ENCODE data around the gene RNF215.

Gene RNF215

DNA sequence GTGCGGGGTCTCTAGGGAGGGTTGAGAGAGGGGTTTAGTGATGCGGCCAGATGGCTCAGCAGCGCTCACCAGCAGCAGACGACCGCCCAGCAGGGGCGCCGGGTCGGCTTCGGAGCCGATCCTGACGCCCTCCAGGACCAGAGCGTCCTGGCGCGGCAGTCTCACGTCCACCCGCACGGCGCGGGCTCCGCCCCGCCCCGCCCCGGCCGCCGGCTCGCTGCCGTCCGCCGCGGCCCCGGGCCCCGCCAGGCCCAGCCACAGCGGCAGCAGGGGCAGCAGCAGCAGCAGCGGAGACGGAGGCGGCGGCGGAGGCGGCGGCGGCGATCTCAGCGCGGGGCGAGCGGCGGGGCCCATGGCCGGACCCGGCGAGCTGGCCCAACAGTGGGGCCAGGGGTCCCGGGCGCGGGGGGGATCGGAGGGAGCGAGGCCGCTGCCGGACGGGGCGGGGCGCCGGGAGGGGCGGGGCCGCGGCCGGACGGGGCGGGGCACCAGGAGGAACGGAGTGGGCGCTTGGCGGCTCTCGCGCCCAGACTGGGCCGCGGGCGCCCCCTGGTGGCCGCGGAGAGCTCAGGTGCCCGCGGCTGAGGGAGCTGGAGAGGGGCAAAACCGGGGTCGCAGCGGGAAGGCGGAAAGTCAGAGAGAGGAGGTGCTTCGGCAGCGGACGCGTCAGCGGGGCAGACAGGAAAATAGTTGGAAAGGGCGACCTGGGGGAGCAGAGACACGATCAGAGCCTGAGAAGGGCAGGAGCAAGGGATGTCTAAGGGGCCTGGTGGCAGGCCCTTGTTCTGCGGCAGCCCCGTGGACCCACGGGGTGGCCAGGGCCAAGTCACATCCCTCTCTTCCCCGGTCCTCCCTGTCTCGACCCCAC is at the start of gene RNF215:
TSS of gene RNF215 (minus strand) at position 452 of the 868 bp plus-strand sequence. CDS start at position 354, 98 bp downstream.
- DNase-seq, result peak; percentile 64 to 78

DNA sequence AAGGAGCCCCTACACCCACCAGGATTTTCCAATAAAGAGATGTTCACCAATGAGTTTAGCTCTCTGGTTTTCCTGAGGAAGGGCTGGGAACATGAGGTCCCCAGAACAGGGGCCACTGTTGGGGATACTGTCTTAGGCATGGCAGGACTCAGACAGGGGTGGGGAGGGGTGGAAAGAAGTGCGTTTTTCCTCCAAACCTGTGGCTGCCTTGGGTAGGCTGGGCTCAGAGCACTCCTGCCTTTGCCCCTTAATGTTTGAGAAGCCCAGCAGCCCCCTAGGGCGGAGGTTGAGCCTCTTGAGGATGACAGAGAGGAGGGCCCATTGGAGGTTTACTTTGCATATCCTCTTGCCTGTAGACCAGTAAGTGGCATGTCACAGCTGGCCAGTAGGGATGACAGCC is 49.0 kb upstream of the RNF215 start:
- no peak for DNase-seq

DNA sequence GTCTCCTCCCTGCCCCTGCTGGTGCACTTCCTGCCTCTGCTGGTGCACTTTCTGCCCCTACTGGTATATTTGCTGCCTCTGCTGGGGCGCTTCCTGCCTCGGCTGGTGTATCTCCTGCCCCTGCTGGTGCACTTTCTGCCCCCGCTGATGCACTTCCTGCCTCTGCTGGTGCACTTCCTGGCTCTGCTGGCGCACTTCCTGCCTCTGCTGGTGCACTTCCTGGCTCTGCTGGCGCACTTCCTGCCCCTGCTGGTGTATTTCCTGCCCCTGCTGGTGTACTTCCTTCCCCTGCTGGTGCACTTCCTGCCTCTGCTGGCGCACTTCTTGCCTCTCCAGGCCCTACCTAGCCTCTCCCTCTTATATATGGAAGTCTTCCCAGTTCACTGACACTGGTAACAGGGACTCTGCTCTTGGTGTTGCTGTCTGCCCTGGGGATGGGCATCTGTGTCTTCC is 48.5 kb upstream of the RNF215 start:
- peak; percentile 24 to 48 for DNase-seq

DNA sequence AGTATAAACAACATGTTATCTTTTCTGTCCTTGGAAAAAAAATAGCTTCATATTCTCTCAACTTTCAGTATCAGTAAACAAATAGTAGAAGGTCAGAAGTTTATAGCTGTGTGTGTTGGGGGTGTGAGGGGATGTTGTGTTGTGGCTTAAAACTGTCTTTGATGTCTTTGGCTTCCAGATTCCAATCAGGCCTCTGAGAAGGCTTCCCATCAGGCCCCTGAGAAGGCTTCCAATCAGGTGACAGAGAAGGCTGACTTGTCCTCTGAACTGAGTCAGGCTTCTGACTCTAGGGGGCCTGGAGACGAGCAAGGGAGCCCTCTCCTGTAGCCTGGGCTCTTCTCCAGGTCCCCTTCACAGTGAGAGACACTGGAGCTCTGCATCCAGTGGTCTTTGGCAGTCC is 47.6 kb upstream of the RNF215 start:
- DNase-seq, result no peak

DNA sequence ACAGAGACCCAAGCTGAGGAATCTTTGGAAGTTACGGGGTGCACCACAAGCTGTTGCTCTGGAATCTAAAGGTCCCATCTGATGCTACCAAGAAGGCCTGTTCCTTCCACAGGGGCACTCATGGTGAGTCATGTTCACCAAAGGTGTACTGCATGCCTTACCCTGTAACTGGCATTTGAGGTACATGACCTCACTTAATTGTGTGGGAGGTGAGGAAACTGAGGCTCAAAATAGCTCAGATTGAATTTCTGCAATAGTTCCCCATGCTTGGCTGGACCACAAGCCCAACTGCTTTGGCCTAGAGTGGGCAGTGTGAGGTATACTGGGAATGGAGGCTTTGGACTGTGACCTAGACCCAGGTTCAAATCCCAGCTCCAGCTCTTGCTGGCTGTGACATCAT is 46.6 kb upstream of the RNF215 start:
- no peak for DNase-seq

DNA sequence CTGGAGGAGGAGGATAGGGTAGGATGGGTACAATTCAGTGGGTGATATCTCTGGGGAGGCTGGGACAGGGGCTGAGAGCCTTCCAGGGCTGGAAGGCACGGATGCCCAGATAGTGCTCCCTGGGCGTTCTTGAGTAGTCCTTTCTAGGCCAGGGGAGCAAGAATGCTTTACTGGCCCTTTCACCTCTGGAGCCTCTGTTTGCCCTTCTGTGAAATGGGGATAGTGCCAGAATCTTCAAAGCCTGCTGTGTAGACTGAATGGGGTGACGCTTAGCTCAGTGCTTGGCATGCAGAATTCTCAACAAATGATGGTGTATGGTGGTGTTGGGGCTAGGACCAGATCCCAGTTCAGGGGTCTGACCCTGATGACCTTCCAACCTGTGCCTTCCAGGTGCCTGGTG is 46.0 kb upstream of the RNF215 start:
- no peak for DNase-seq

DNA sequence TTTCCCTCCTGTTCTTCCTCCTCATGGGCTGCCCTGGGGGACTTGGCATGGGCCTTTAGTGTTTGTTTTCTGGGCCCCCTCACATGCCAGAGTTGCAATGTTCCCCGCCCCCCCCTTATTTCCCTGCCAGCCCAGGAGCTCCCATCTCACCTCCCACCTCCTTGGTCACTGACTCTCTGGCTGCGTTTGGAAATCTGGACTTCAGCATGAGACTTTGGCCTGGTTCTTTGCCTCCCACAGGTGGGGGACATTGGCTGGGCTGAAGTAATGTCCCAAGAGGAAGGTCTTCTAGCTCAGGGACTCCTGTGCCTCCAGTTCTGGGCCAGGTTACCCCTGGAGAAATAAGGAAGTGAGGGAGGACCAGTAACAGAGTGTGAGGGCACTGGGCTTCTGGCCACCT is 45.3 kb upstream of the RNF215 start:
- DNase-seq, result no peak

DNA sequence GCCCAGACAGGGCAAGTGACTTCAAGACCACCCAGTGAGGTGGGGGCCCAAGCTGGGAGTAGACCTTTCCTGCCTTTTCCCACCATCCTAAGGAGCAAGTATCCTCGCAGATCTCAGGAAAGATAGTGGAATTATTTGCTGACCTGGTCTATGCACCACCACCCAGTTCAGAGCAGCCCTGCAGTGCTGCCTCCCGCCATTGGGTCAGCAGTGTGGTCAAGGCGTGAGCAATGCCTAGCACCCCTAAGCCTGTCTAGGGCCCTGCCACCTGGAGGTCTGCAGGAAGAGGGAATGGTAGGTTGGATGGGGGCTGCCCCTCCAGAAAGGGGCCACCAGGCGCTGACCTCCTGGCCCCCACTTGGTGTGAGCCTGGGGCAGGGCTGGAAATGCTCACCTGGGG is 44.9 kb upstream of the RNF215 start:
- DNase-seq, result no peak

DNA sequence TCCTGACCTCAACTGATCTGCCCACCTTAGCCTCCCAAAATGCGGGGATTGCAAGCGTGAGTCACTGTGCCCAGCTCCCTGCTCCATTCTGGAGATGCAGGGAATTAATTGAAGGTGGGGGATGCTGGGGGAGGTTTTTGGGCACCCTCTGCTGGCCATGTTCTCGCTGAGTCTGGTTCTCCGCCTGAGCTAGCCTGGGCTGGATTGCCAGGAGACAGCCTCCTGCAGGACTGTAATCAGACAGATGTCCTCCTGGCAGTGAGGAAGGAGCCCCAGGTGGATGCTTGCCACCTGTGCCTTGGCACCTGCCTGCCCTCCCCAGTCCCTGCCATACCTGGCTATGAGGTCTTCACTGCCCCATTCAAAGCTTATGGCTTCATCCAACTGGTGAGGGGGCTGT is 43.7 kb upstream of the RNF215 start:
- DNase-seq, result no peak

DNA sequence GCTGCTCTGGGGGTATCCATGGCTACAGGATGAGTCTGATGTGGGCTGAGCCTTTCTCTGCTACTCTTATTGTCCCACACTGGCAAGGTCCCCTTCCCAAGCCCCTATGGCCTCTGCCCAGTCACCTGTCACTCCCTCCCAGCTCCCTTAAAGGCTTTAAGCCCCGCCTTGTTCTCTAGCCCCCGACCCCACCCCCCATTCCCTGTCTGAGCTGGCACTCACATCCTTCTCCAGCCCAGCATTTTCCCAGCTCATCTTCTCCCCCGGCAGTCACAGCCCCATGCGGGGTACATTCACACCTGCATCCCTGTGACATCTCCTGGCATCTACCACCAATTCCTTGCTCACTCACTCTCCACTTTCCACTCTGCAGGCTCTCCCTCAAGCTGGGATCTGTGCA is 42.7 kb upstream of the RNF215 start:
- no peak for DNase-seq

DNA sequence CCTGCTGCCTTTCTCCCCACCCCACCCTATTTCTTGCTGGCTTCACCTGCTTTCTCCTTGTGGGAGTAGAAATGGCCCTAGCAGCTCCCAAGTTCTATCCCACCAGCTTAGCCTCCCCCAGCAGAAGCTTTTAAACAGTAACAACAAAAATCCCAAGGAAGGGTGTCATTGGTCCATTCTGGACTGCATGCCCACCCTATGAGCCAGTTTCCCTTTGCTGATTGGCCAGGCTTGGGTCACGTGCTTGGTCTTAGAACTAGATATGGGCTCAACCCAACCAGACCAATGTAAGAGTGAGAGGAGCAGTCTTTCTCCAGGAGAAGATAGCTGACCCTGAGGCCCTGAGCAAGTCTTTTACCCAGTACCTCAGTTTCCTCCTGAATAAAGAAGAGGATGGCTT is 40.7 kb upstream of the RNF215 start:
- no peak for DNase-seq

DNA sequence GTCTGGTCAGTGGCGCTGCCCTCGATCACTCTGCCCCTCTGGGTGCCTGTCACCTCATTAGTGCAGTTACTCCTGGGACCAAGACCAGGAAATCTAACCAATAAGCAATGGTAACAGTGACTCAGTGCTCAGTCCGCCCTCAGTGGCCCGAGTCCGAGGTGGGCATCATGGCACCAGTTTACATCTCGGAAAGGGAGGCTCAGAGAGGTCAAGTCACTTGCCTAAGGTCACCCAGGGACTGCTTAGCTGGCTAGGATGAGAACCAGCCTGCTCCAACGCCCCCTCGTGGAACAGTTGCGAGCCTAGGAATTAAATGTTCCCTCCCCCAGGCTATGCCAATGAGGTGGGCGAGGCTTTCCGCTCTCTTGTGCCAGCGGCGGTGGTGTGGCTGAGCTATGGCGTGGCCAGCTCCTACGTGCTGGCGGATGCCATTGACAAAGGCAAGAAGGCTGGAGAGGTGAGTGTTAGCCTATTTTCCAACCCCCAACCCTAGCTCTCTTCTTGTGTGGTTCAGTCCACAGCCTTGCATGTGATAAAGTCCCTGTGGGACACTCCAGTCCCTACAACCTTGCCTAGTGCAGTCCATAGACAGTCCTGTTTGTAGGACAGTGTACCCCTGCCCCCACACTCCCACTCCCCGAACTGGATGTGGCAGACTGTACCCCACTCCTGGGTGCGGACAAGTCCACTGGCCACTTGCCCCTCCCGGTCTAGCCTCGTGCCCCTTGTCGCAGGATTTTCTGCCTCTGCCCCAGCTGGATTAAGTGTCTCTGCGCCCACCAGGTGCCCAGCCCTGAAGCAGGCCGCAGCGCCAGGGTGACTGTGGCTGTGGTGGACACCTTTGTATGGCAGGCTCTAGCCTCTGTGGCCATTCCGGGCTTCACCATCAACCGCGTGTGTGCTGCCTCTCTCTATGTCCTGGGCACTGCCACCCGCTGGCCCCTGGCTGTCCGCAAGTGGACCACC is 39.5 kb upstream of the RNF215 start:
- DNase-seq, result peak; percentile 73 to 85

DNA sequence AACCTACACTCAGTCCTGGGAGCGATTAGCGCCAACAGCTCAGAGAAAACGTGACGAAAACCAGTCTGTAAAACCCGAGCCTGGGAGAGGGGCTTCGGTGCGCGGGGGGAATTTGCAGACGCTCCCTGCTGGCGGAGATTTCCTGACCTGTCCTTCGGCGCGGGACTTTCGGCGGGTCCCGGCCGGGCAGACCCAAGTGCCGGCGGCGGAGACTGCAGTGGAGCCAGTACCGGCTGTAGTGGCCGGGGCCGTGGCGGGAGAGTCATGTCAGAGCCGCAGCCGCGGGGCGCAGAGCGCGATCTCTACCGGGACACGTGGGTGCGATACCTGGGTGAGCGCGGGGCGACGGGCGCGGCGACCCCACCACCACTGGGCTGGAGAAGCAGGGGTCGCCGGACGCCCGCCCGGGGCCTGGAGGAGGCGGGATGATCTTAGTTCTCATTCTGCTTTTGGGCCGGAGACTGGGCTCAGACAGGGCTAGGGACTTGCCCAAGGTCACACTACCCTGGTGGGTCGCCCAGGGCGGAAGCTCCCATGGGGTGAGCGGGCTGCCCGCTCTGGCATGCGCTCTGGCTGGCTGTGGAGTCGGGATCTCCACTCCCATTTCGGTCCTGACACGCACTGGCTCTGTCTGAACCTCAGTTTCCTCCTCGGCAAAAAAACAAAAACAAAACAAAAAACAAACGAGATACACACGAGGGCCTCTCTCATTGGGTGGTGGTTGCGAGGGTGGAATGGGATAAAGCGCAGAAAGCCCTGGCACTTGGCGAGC is 38.6 kb upstream of the RNF215 start, which contains the start of gene MTFP1:
TSS of gene MTFP1 (plus strand) at position 153 of the 772 bp plus-strand sequence. CDS start at position 265, 112 bp downstream.
- DNase-seq, result peak; percentile 79 to 80

DNA sequence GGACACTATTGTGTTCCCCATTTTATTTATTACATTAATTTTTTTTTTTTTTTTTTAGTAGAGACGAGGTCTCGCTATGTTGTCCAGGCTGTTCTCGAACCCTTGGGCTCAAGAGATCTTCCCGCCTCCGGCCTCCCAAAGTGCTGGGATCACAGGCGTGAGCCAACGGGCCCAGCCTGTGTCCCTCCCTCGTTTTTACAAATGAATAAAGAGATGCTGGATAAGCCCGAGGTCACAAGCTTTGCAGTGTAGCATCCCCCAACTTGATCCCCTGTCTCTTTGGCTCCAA is 38.1 kb upstream of the RNF215 start:
- DNase-seq, result no peak

DNA sequence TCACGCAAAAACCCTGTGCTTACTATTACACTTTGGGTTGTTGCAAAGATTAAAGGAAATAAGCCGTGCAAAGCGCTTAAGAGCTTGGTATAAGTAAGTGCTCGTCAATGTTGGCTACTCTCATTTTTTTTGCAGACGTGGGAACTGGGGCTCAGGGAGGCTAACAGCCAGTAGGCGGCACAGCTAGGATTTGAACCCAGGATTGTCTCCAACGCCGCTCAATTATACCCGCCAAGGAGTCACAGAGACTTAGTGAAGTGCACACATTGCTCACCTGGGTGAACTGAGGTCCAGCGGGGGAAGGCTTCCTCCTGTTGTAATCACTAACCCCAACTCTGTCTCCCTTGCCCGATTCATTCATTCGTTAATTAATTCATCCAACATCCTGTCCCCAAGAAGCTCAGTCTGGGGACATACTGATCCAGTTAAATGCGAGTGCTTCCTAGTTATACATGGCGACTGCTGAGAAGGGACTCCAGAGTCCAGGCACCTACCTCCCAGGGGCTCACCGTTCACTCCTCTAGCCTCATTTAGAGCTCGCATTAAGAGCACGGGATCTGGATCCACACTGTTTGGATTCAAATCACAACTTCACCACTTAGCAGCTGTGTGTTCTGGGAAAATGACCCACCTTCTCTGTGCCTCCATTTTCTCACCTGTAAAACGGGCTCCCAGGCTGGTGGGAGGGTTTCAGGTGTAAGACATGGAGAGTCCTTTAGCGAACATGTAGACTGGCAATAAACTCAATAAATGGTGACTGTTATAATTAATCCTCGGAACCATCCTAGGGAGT is 37.5 kb upstream of the RNF215 start:
- peak; percentile 40 to 60 for DNase-seq

DNA sequence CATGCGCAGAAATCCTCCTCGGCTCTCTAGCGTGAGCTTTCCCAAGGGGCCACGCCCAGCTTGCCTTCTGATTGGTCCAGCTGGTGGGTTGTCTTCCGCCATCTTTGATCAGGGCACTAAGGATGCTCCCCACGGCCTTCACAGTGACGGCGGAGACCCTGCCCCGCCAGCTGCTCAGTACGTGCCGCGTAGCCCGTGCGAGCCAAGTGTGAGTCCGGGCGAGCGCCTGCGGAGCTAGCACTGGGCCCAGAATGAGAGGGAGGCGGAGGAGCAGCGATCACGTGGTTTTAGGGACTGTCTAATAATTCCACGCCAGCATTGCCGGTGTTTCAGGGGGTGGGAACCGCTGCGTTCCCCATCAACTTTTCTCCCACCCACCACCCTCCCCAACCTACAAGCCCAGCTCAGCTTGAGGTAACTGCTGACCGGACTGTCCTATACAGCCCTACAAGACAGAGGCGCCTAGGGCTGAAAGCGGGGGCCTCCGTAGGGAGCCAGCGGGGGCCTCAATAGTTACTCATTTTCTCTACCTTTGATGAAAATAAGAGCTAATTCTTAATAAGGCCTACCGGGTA is 36.8 kb upstream of the RNF215 start:
- peak; percentile 99 to 100 for DNase-seq

DNA sequence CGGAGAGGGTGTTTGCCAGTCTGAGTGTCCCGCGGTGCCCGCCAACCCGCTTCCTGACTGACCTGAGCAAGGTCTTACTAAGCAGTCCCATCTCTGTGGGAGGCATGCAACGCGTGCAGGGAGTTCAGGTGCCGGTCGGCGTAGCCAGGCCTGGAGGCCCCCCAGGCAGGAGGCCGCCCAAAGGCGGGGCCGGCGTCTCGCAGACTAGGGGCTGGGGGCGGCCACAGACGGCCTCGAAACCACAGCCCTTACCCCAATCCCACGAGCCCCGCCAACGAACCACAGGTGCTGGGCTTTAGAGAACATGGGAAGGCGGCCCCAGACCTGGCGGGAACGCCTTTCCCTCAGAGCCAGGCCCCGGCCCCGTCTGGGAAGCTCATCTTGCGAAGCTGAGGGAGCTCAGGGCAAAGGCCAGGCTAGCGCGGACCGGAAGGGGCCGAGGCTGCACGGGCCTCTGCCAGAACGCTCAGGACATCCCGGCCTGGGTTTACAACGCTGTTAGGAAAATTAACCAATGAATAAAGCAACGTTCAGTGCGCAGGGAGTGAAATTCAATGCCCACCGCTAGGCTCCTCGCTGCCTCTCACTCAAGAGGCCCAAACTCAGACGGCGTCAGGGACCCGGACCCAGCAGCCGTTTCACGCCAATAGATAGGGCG is 36.2 kb upstream of the RNF215 start:
- DNase-seq, result no peak

DNA sequence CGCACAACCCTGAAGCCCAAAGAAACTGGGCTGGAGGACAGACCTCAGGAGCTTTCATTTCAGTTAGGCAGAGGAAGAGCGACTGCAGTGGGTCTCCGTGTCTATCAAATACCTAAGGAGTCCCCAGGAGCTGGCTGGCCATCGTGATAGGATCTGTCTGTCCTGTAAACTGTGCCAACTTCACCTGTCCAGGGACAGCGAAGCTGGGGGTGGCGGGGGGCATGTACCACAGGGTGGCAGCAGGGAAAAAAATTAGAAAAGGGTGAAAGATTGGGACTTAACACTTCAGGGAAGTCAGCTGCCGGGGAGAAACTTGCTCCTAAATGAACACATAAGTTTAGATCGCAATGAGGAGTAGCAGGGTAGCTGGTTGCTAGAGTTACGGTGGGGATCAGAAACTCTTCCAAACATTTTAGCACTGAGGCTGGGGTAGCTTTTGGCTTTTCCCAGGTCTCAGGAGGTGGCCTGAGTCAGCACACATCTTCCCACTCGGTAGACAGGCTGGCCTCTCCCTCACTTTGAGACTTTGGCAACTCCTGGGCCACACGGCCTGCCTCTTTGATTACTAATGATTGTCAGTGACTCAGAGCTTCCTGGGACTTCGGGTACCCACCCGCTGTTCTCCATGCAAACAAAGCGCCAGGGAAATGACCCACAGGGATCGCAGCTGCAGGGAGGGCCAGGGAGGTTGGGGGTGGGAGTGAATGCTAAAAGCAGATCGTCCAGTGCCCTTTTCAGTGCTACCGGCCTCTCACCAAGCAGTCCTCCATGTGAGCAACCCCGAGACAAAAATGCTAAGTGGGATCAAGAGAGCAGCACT is 35.5 kb upstream of the RNF215 start:
- DNase-seq, result peak; percentile 22 to 24

DNA sequence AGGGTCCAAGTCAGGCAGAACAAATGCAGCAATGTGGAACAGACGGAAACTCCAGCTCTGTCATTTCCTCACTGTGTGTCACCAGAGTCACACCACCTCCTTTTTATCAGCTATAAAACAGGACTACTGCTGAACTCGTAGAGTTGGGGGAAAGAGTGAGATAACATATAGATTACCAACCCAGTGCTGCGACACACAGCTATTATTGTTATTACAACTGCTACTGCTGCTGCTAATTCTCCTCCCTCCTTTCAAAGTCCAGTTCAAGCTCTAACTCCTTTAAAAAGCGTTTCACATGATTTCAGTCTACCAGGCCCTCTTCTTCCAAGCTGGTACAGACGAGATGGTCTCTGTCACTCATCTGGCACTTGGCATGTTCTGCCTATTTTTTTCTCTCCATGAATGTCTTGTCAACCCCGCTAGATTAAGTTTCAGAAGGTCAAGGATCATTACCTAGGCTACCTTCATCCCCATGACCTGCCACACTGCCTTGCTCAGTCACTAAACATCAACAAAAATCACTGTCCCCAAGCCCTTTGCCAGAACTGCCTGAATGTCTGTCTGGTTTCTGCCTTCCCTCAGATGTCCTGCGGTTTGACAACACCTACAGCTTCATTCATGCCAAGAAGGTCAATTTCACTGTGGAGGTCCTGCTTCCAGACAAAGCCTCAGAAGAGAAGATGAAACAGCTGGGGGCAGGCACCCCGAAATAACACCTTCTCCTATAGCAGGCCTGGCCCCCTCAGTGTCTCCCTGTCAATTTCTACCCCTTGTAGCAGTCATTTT is 34.7 kb upstream of the RNF215 start:
- DNase-seq, result no peak
